Measurements from ENCODE around the gene MRPL30. TPM values are rescaled to one million over a fixed set of nuclear protein-coding genes. Genes with fewer than 3 reads are reported as not detected.
"Not testable (repeated sequence)": the region's sequence is repeated elsewhere in the genome, so short reads cannot be mapped to it uniquely, and the experiment has no call there.

The MRPL30 gene
- polyA plus RNA-seq, 1 donor from 2014 or later = 16.7 TPM

DNA sequence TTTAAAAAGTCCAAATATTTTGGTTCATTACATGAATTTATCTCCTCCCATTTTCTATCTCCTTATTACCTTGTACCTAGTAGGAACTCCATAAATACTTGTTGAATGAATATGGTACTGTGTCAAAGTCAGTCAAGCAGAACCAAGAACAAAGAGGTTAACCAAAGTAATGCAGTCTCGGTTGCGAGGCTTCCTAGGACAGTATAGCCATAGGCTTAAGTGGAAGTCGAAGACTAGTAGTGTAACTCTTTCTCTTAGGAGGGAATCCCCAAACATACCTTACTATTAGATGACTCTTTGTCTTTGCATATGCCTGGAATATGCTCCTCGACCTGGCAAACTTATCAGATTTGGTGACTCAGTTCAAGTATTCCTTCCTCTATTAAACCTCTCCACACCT is 21.4 kb upstream of the MRPL30 start:
- Mint-ChIP-seq H3K4me3 (peak overlapping the region in 1 of 4 donors; percentile 18), H3K27ac (peak overlapping the region in 2 of 3 donors; percentile 8 to 54), H3K4me1 (peaks cover 27 to 33% (median 29%) of the 10 kb centered on the region in 3 donors), H3K27me3 (no peaks in the 10 kb centered on the region), H3K9me3 (no peaks in the 10 kb centered on the region), H3K36me3 (peaks cover 10% of the 10 kb centered on the region)

DNA sequence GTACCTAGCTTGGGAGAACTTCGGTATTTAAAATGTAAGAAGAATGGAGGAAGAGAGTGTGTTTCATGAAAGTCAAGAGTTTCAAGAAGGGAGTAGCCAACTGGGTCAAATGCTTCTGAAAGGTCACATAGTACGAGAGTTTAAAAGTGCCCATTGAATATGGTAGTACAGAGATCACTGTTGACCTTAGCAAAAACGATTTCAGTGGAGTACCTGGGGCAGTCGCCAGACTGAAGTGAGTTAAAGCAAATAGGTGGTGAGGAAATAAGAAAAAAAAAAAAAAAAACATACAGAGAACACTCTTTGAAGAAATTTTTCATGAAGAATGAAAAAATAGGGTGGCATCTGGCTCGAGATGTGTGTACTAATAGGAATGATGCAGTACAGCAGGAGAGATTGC is 14.8 kb upstream of the MRPL30 start:
- no peak overlapping the region for H3K4me3 Mint-ChIP-seq
- no peaks in the 10 kb centered on the region for H3K9me3 Mint-ChIP-seq
- H3K27me3 Mint-ChIP-seq = no peaks in the 10 kb centered on the region
- H3K36me3 Mint-ChIP-seq = peaks cover 5% of the 10 kb centered on the region
- peak overlapping the region in 2 of 3 donors; percentile 47 to 73 for H3K27ac Mint-ChIP-seq
- H3K4me1 Mint-ChIP-seq = peaks cover 0 to 4% (median 0%) of the 10 kb centered on the region in 3 donors

DNA sequence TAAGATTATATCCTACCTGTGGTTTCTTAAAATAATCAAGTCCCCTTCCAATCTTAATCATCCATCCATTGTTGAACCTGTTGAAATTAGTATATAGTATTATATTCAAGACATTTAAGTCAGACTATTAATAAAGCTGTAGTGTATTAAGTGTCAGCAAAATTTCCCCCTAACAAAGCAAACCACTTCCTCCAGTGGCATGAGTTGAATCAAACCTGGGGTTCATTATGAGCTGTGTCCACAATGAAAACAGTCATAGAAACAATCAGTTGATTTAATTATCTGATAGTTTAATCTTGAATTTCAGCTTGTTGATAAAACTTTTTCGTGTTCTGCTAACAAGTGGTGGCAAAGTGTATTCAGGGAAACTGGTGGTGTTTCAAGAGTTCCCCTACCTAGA is 11.4 kb upstream of the MRPL30 start:
- Mint-ChIP-seq H3K27ac (no peak overlapping the region), H3K4me3 (no peak overlapping the region), H3K27me3 (no peaks in the 10 kb centered on the region), H3K36me3 (no peaks in the 10 kb centered on the region), H3K9me3 (no peaks in the 10 kb centered on the region), H3K4me1 (no peaks in the 10 kb centered on the region)

DNA sequence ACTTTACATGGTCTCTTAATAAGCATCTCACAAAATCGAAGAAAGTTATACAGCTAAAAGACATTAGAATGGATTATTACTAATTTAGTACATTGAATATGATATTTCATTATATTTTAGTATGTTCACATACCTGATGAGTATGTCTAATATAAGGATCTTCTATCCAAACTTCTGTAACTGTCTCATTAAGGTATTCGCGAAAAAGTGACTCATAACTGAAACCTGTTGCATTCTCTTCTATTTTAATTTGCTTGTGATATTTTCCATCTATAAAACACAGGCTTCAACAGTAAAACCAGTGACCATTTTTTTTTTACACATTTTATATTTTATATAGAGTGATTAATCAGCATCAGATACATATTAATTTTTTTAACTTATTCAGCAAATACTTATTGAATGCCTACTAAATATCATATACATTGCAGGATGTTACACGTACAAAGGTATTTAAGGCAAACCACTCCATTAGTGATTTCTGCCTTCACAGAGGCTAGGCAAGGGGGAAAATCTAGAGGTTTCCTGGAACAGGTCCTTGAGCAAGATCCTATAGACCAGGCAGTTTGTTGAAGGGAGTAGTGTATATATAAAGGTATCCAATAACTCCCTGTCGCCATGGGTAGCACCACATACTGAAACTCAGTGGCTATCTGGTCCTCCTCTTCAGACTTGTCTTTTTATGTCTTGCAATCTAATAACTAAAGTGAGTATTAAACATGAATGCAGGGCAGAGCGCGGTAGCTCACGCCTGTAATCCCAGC is 9.4 kb upstream of the MRPL30 start:
- no peak overlapping the region for H3K4me3 Mint-ChIP-seq
- peak overlapping the region in 1 of 3 donors; percentile 16 for H3K27ac Mint-ChIP-seq
- H3K4me1 Mint-ChIP-seq = peaks cover 0 to 3% (median 2%) of the 10 kb centered on the region in 3 donors
- no peaks in the 10 kb centered on the region for H3K9me3 Mint-ChIP-seq
- H3K27me3 Mint-ChIP-seq = no peaks in the 10 kb centered on the region
- no peaks in the 10 kb centered on the region for H3K36me3 Mint-ChIP-seq

DNA sequence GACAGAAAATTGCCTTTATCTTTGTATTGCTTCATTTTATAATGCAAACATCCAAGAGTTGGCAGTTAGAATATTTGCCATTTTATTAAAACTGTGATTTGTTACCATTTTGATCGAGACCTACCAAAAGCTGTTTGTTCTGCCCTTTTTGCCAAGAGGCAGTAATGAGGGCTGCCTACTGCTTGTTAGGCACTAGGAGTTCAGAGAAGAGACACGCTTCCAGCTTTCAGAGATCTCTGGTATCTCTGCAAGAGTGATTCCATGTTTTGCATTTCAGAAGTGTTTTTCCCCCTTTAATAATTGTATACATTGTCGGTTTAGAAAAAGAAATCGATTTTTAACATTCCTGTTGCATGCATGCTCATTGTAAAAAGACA is 628 bp downstream of the MRPL30 start:
- Mint-ChIP-seq H3K27me3 (no peaks in the 10 kb centered on the region), H3K9me3 (no peaks in the 10 kb centered on the region), H3K4me1 (peaks cover 41 to 48% (median 42%) of the 10 kb centered on the region in 3 donors), H3K36me3 (no peaks in the 10 kb centered on the region), H3K4me3 (peak overlapping the region; percentile 99 to 100 (median 99)), H3K27ac (peak overlapping the region; percentile 97 to 99 (median 99))

DNA sequence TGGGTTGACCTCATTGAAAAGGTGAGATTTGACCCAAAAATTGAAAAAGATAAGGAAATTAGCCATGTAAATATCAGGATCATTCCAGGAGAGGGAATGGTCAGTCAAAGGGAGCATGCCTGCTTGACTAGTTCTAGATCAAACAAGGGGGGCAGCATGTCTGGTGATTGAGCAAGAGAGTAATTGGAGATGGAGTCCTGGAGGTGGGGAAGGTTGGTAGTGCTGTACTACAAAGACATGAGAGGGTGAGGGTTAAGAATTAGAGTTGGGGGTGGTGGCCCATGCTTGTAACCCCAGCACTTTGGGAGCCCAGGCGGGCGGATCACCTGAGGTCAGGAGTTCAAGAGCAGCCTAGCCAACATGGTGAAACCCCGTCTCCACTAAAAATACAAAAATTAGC is 2.0 kb downstream of the MRPL30 start:
- H3K9me3 Mint-ChIP-seq = no peaks in the 10 kb centered on the region
- H3K4me3 Mint-ChIP-seq = peak overlapping the region in 2 of 4 donors; percentile 59 to 67
- H3K4me1 Mint-ChIP-seq = peaks cover 34 to 41% (median 37%) of the 10 kb centered on the region in 3 donors
- H3K36me3 Mint-ChIP-seq = no peaks in the 10 kb centered on the region
- no peak overlapping the region for H3K27ac Mint-ChIP-seq
- H3K27me3 Mint-ChIP-seq = no peaks in the 10 kb centered on the region

DNA sequence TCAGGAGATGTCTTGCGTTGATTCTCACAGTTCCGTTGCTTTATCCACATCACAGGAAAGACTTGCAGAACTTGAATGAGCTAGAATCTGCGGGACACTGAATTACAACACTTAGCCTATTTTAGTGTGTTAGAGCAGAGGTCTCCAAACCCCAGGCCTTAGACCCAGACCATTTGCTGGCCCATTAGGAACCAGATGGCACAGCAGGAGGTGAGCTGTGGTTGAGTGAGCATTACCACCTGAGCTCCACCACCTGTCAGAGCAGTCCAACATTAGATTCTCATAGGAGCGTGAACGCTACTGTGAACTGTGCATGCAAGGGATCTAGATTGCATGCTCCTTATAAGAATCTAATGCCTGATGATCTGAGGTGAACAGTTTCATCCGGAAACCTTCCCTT is 3.8 kb downstream of the MRPL30 start:
- Mint-ChIP-seq H3K9me3 (no peaks in the 10 kb centered on the region), H3K27ac (peak overlapping the region in 1 of 3 donors; percentile 13), H3K4me1 (peaks cover 22 to 30% (median 29%) of the 10 kb centered on the region in 3 donors), H3K36me3 (no peaks in the 10 kb centered on the region), H3K4me3 (peak overlapping the region in 1 of 4 donors; percentile 77), H3K27me3 (no peaks in the 10 kb centered on the region)

DNA sequence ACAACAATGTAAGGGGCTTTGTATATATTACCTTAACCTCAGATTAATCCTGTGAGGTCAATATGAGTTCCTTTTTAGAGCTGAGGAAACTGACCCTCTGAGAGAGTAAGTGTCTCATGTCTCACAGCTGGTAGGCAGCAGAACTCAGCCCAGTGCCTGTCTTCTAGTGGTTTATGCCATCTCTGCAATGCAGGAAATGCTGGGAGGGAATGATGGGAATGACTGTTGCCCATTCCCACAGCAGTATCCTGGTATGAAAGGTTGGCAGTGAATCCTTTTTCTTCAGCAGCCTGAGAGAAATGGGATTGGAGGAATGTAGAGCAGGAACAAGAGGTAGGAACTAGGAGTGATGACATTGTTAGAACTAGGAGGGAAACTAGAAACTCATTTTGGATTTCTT is 6.0 kb downstream of the MRPL30 start:
- no peaks in the 10 kb centered on the region for H3K9me3 Mint-ChIP-seq
- peaks cover 13 to 26% (median 19%) of the 10 kb centered on the region in 3 donors for H3K4me1 Mint-ChIP-seq
- H3K4me3 Mint-ChIP-seq = no peak overlapping the region
- peaks cover 5% of the 10 kb centered on the region for H3K36me3 Mint-ChIP-seq
- no peaks in the 10 kb centered on the region for H3K27me3 Mint-ChIP-seq
- H3K27ac Mint-ChIP-seq = no peak overlapping the region

DNA sequence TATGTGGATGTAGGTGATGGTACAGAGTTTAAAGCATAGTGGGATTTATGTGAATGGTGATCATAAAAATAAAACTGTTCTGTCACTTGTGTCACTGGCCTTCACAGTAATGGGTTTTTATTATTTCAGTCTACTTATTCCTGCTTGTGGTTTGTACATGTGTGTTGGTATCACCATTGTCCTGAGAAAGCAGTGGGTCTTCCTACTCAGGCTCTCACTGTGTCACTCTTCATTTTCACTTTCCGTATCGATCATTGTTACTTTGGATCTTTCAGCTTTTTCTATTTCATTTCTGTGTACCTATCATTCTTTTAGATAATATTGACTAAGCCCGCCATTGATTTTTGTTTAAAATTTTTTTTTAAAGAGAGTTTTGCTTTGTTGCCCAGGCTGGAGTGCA is 7.4 kb downstream of the MRPL30 start:
- no peak overlapping the region for H3K4me3 Mint-ChIP-seq
- peaks cover 9 to 20% (median 15%) of the 10 kb centered on the region in 3 donors for H3K4me1 Mint-ChIP-seq
- no peaks in the 10 kb centered on the region for H3K9me3 Mint-ChIP-seq
- H3K36me3 Mint-ChIP-seq = peaks cover 9% of the 10 kb centered on the region
- no peaks in the 10 kb centered on the region for H3K27me3 Mint-ChIP-seq
- peak overlapping the region in 1 of 3 donors; percentile 55 for H3K27ac Mint-ChIP-seq

DNA sequence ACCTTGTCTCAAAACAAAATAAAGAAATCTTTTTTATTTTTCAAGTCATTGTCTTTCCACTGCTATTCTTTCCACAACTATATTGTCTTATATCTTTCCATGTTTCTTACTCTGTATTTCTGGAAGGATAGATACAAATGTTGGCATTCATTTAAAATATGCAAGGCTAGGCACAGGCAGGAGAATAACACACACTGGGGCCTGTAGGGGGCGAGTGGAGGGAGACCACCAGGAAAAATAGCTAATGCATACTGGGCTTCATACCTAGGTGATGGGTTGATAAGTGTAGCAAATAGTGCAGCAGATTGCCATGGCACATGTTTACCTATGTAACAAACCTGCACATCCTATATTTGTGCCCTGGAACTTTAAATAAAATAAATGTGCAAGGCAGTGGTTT is 9.6 kb downstream of the MRPL30 start:
- no peak overlapping the region for H3K4me3 Mint-ChIP-seq
- H3K27ac Mint-ChIP-seq = no peak overlapping the region
- peaks cover 9% of the 10 kb centered on the region for H3K36me3 Mint-ChIP-seq
- no peaks in the 10 kb centered on the region for H3K9me3 Mint-ChIP-seq
- H3K27me3 Mint-ChIP-seq = no peaks in the 10 kb centered on the region
- H3K4me1 Mint-ChIP-seq = peaks cover 4 to 9% (median 7%) of the 10 kb centered on the region in 3 donors

DNA sequence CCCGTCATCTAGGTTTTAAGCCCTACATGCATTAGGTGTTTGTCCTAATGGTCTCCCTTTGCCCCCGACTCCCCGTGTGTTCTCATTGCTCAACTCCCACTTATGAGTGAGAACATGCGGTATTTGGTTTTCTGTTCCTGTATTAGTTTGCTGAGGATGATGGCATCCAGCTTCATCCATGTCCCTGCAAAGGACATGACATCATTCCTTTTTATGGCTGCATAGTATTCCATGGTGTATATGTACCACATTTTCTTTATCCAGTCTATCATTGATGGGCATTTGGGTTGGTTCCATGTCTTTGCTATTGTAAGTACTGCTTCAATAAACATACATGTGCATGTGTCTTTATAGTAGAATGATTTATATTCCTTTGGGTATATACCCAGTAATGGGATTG is 11.4 kb downstream of the MRPL30 start:
- not testable (repeated sequence) for H3K27ac Mint-ChIP-seq, H3K27me3 Mint-ChIP-seq, H3K4me1 Mint-ChIP-seq, H3K9me3 Mint-ChIP-seq, H3K4me3 Mint-ChIP-seq
- H3K36me3 Mint-ChIP-seq = peaks cover 12% of the 10 kb centered on the region

DNA sequence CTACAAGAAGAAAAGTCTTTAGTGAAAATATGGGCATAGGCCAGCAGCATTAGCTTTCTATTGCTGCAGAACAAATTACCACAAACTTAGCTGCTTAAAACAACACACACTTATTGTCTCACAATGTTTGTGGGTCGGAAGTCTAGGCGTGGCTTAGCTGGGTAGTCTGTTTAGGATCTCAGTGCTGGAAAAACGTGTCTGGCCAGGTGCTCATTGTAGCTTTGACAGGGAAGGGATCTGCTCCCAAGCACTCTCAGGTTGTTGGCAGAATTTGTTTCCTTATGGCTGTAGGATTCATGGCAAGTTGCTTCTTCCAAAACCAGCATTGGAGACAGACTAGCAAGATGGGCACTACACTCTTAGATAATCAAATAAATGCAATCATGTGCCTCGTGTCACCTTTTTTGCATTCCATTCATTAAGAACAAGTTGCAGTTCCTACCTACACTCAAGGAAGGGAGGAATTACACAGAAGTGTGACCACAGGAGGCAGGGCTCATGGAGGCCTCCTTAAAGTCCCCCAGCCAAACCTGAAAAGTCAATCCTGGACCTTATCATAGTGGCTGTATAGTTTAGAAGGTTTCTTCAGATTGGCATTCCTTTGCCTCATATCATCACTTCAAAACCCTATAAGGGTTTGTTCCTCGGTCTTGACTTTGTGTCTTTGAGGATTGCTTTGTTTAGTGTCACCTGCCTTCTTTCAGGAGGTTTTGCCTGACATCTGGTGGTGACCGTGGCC is 17.3 kb downstream of the MRPL30 start:
- Mint-ChIP-seq H3K27ac (no peak overlapping the region), H3K27me3 (no peaks in the 10 kb centered on the region), H3K9me3 (no peaks in the 10 kb centered on the region), H3K36me3 (peaks cover 3% of the 10 kb centered on the region), H3K4me3 (no peak overlapping the region), H3K4me1 (no peaks in the 10 kb centered on the region)

DNA sequence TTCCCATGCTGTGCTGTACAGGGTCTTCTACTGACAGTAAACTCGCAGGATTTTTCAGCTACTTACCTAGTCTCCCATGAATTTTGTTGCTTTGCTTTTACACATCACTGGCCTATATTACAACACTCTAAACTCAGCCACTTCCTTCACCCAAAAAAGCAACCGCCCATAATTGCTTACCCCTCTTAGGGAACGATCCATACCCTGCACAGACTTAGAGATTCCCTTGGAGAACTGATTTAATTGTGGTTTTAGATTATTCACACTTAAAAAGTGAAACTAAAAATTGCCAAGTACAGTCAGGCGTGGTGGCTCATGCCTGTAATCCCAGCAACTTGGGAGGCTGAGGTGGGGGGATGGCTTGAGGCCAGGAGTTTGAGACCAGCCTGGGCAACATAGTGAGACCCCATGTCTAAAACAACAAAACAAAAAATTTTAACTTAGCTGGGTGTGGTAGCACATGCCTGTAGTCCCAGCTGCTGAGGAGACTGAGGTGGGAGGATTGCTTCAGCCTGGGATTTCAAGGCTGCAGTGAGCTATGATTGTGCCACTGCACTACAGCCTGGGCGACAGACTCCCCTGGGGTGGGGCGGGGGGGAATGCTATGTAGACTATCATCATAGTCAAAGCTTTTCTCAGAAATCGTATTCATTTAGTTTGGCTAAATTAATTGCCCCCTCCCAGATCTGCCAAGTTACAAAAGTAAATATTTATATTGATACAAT is 19.3 kb downstream of the MRPL30 start:
- Mint-ChIP-seq H3K9me3 (no peaks in the 10 kb centered on the region), H3K36me3 (peaks cover 3% of the 10 kb centered on the region), H3K27me3 (no peaks in the 10 kb centered on the region), H3K4me1 (no peaks in the 10 kb centered on the region), H3K27ac (peak overlapping the region in 1 of 3 donors; percentile 43), H3K4me3 (no peak overlapping the region)

DNA sequence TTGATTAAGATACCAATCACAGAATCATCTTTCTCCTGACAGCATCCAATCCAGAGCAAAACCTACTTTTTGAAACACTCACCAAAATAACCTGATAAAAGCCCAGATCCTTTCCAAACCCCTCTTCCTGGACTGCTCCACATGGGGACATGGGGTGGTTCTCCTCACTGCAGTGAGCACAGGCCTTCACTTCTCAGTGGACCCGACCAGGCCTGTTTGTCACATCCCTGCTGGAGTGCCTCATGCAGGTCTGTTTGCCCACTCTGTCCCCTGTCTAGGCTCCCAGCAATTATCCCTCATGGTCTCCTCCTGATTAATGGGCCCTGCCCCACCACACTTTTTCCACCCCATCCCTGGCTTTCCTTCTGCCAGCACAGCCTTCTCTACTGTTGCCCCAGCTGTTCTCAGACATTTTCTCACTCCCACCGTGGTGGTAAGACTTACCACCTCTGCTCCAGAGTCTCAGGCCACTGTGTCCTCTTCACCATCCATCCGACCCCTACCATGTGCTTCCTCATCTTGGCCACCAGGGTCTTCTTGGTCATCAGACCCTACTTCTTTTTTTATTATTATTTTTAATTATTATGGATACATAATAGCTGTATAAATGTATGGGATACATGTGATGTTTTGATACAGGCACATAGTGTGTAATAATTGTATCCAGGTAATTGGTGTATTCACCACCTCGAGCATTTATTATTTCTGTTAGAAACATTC is 21.1 kb downstream of the MRPL30 start:
- H3K9me3 Mint-ChIP-seq = peaks cover 0 to 8% (median 6%) of the 10 kb centered on the region in 3 donors
- H3K27ac Mint-ChIP-seq = peak overlapping the region in 1 of 3 donors; percentile 27
- no peaks in the 10 kb centered on the region for H3K4me1 Mint-ChIP-seq
- H3K36me3 Mint-ChIP-seq = peaks cover 5% of the 10 kb centered on the region
- no peak overlapping the region for H3K4me3 Mint-ChIP-seq
- H3K27me3 Mint-ChIP-seq = no peaks in the 10 kb centered on the region
